Left cardiac atrium (tissue), 4 donors: Measurements from ENCODE around the gene CLECL1. TPM values are rescaled to one million over a fixed set of nuclear protein-coding genes. Genes with fewer than 3 reads are reported as not detected.

Experiments
- ATAC-seq, 2 donors: fragments of 200-7000 bp; cut with Tn5 transposase; one replicate each; pipeline ENCODE4 v1.9.1; 2020; ENCODE audit warnings: mild to moderate bottlenecking in 2 of 2, moderate library complexity in 2 of 2
- DNase-seq: peaks from one replicate; pipeline ENCODE4 v3.0.0-alpha.2; 2020
- intact Hi-C, 2 donors: fragments of 100-400 bp; cut with DNase I; formaldehyde crosslinking; loops; one replicate each; pipeline versions ENCODE4 v1.14.1 to v1.15.1; 2022 to 2023
- long read RNA-seq: library from polyadenylated mRNA; unstranded; transcript quantifications from one replicate; pipeline ENCODE4 v2.0.0, GENCODE V29; 2021
- total RNA-seq, 2 donors: library from RNA; stranded (reverse); fragmentation: NEBNext Ultra II Directional; extraction: Animal tissue kit (Norgen Biotek cat#: 25700); gene quantifications; one replicate each; pipeline ENCODE4 v1.2.1, GENCODE V29; 2021
- donor health status: DM: no; HTN: yes; CAD: no.
- donor health status: DM: no; HTN: yes; CAD: no; lungs with severe emphysema.
- donor health status: DM: yes; HTN: yes; CAD: no.
- donor health status: Dilated cardiomyopathy.

The CLECL1 gene
- total RNA-seq: 1 to 10 TPM in 1 of 2 donors, not detected in 1; 1.2 TPM
- long read RNA-seq: 0 reads

GRCh38 chr12:9732921-9733461 lies at the start of gene CLECL1:
CLECL1 (minus strand) TSS chr12:9733097.
- ATAC-seq (no peak), DNase-seq (no peak)
- intact Hi-C loops: no loop called here

- intact Hi-C loops: no loop called here
- no peak for DNase-seq
- no peak for ATAC-seq
These were observed 48.5 kb upstream of the CLECL1 start for GRCh38 chr12:9781360-9781759.

GRCh38 chr12:9779209-9779608 lies 46.3 kb upstream of the CLECL1 start:
- ATAC-seq (no peak), DNase-seq (no peak)
- intact Hi-C loops: no loop called here

GRCh38 chr12:9776781-9777180 lies 43.9 kb upstream of the CLECL1 start:
- no peak for ATAC-seq
- DNase-seq: no peak
- intact Hi-C loops: no loop called here

- ATAC-seq (no peak), DNase-seq (no peak)
- intact Hi-C loops: no loop called here
These were observed 40.5 kb upstream of the CLECL1 start for GRCh38 chr12:9773216-9773877.

GRCh38 chr12:9763025-9763424 lies 30.1 kb upstream of the CLECL1 start:
- intact Hi-C loops: no loop called here
- DNase-seq (no peak), ATAC-seq (no peak)

GRCh38 chr12:9762369-9762768 lies 29.5 kb upstream of the CLECL1 start:
- ATAC-seq (no peak), DNase-seq (no peak)
- intact Hi-C loops: no loop called here

GRCh38 chr12:9761419-9761781 lies 28.5 kb upstream of the CLECL1 start:
- ATAC-seq (peak; percentile 23 to 42), DNase-seq (no peak)
- intact Hi-C loops: no loop called here

- ATAC-seq (peak; percentile 62 to 68), DNase-seq (no peak)
- intact Hi-C loops: no loop called here
These were observed 28.0 kb upstream of the CLECL1 start, which contains the start of gene CD69 for GRCh38 chr12:9760699-9761418. CD69 (minus strand) TSS chr12:9760901; CDS start chr12:9760820, 81 bp downstream.

GRCh38 chr12:9760120-9760519 lies 27.2 kb upstream of the CLECL1 start:
- DNase-seq: no peak
- ATAC-seq: no peak
- intact Hi-C loops: no loop called here

GRCh38 chr12:9759694-9760093 lies 26.8 kb upstream of the CLECL1 start:
- no peak for ATAC-seq
- intact Hi-C loops: loop anchor here in 1 of 2 donors (10.0 kb wide), 1 partner anchor 155 kb away; no protein-coding TSS in a partner anchor

GRCh38 chr12:9758119-9758518 lies 25.2 kb upstream of the CLECL1 start:
- intact Hi-C loops: loop anchor here in 1 of 2 donors (10.0 kb wide), 1 partner anchor 157 kb away; no protein-coding TSS in a partner anchor
- ATAC-seq (no peak), DNase-seq (no peak)

More at GRCh38 chr12:9759694-9760093, 26.8 kb upstream of the CLECL1 start:
- no peak for DNase-seq

GRCh38 chr12:9757433-9758025 lies 24.6 kb upstream of the CLECL1 start:
- intact Hi-C loops: loop anchor here in 1 of 2 donors (10.0 kb wide), 1 partner anchor 157 kb away; no protein-coding TSS in a partner anchor

GRCh38 chr12:9756706-9757105 lies 23.8 kb upstream of the CLECL1 start:
- ATAC-seq (no peak), DNase-seq (no peak)
- intact Hi-C loops: loop anchor here in 1 of 2 donors (10.0 kb wide), 1 partner anchor 158 kb away; no protein-coding TSS in a partner anchor

More at GRCh38 chr12:9757433-9758025, 24.6 kb upstream of the CLECL1 start:
- no peak for ATAC-seq
- no peak for DNase-seq

GRCh38 chr12:9756170-9756569 lies 23.3 kb upstream of the CLECL1 start:
- intact Hi-C loops: loop anchor here in 1 of 2 donors (10.0 kb wide), 1 partner anchor 159 kb away; no protein-coding TSS in a partner anchor

GRCh38 chr12:9755567-9755966 lies 22.7 kb upstream of the CLECL1 start:
- ATAC-seq: no peak
- intact Hi-C loops: loop anchor here in 1 of 2 donors (10.0 kb wide), 1 partner anchor 159 kb away; no protein-coding TSS in a partner anchor
- no peak for DNase-seq

More at GRCh38 chr12:9756170-9756569, 23.3 kb upstream of the CLECL1 start:
- no peak for ATAC-seq
- no peak for DNase-seq

- ATAC-seq (no peak), DNase-seq (no peak)
- intact Hi-C loops: loop anchor here in 1 of 2 donors (10.0 kb wide), 1 partner anchor 160 kb away; no protein-coding TSS in a partner anchor
These were observed 22.1 kb upstream of the CLECL1 start for GRCh38 chr12:9755035-9755434.

- intact Hi-C loops: loop anchor here (5.0 to 10.0 kb wide), 2 partner anchors 43 to 160 kb away; no protein-coding TSS in a partner anchor
These were observed 21.4 kb upstream of the CLECL1 start for GRCh38 chr12:9754099-9754927.

More at GRCh38 chr12:9754099-9754927, 21.4 kb upstream of the CLECL1 start:
- DNase-seq (no peak), ATAC-seq (no peak)
